Stimulated activated CD8-positive, alpha-beta memory T cell treated with anti-CD3 and anti-CD28 coated beads, Interleukin-12 subunit alpha, Interleukin-12 subunit beta, amount 100 ng/mL, for 4 hours (primary cell): ENCODE measurements around the gene IFIT1B.
"Not testable (repeated sequence)": the region's sequence is repeated elsewhere in the genome, so short reads cannot be mapped to it uniquely, and the experiment has no call there.

Source experiments
- DNase-seq: peaks from one replicate; pipeline ENCODE4 v3.0.0-alpha.2; 2020; ENCODE audit warnings: low read depth

Gene IFIT1B

GRCh38 chr10:89382757-89383156 lies 4.9 kb downstream of the IFIT1B start:
- DNase-seq = no peak

- no peak for DNase-seq
Observed at GRCh38 chr10:89384474-89385340, 6.9 kb downstream of the IFIT1B start.

- no peak for DNase-seq
Observed at GRCh38 chr10:89388806-89389205, 10.9 kb downstream of the IFIT1B start.

- DNase-seq = no peak
Observed at GRCh38 chr10:89389254-89389653, 11.4 kb downstream of the IFIT1B start.

- DNase-seq = no peak
Observed at GRCh38 chr10:89390476-89391225, 12.8 kb downstream of the IFIT1B start.

GRCh38 chr10:89391226-89391576 lies 13.3 kb downstream of the IFIT1B start:
- DNase-seq = not testable (repeated sequence)

- no peak for DNase-seq
Observed at GRCh38 chr10:89391907-89392756, 14.3 kb downstream of the IFIT1B start, which contains the start of gene IFIT1. TSS of gene IFIT1 (plus strand) at chr10:89392623. CDS start at chr10:89392713, 90 bp downstream.

GRCh38 chr10:89392974-89393373 lies 15.1 kb downstream of the IFIT1B start:
- DNase-seq = no peak

- DNase-seq = no peak
Observed at GRCh38 chr10:89393898-89394297, 16.0 kb downstream of the IFIT1B start.

- no peak for DNase-seq
Observed at GRCh38 chr10:89395141-89395540, 17.3 kb downstream of the IFIT1B start.

- DNase-seq = no peak
Observed at GRCh38 chr10:89398003-89398749, 20.3 kb downstream of the IFIT1B start.

- DNase-seq = no peak
Observed at GRCh38 chr10:89399956-89400355, 22.1 kb downstream of the IFIT1B start.

- no peak for DNase-seq
Observed at GRCh38 chr10:89403043-89403442, 25.2 kb downstream of the IFIT1B start.

- no peak for DNase-seq
Observed at GRCh38 chr10:89404104-89405047, 26.5 kb downstream of the IFIT1B start.

- DNase-seq = not testable (repeated sequence)
Observed at GRCh38 chr10:89406178-89406577, 28.3 kb downstream of the IFIT1B start.

- DNase-seq = not testable (repeated sequence)
Observed at GRCh38 chr10:89407792-89408191, 29.9 kb downstream of the IFIT1B start.

- DNase-seq = not testable (repeated sequence)
Observed at GRCh38 chr10:89409282-89409681, 31.4 kb downstream of the IFIT1B start.

- not testable (repeated sequence) for DNase-seq
Observed at GRCh38 chr10:89410551-89410950, 32.7 kb downstream of the IFIT1B start.

GRCh38 chr10:89411135-89411534 lies 33.3 kb downstream of the IFIT1B start:
- DNase-seq = not testable (repeated sequence)

- not testable (repeated sequence) for DNase-seq
Observed at GRCh38 chr10:89412276-89412675, 34.4 kb downstream of the IFIT1B start.
